ENCODE results near the gene SORCS2.

The SORCS2 gene

GRCh38 chr4:7620814-7621176, 428.5 kb downstream of the SORCS2 start:
- H3K27me3 ChIP-seq (replicated peaks in 2 of 5; ENCODE audit: control insufficient read depth in 4 of 5, insufficient read depth in 5 of 5, low read length in 4 of 5) = peaks cover 0 to 53% (median 11%) of the 10 kb centered on the region in 5 experiments
- H3K9me3 ChIP-seq (ENCODE audit: control extremely low read depth in 1 of 5, control insufficient read depth in 4 of 5, insufficient read depth in 2 of 5, low read depth in 1 of 5, low read length in 4 of 5) = no peaks in the 10 kb centered on the region

GRCh38 chr4:7621252-7622035, 429.1 kb downstream of the SORCS2 start:
- H3K27me3 ChIP-seq (replicated peaks in 2 of 5; ENCODE audit: control insufficient read depth in 4 of 5, insufficient read depth in 5 of 5, low read length in 4 of 5) = peaks cover 0 to 55% (median 11%) of the 10 kb centered on the region in 5 experiments
- 85% methylated on average over 6 of the region's 11 CpGs for WGBS (ENCODE audit: insufficient coverage)
- POLR2A ChIA-PET = no interaction called here
- peaks cover 0 to 16% (median 10%) of the 10 kb centered on the region in 4 experiments for H3K4me1 ChIP-seq (ENCODE audit: control extremely low read depth in 1 of 4, control insufficient read depth in 4 of 4, insufficient read depth in 4 of 4, low read length in 3 of 4)
- CTCF ChIA-PET = no interaction called here
- no peak for DNase-seq
- H3K4me3 ChIP-seq (ENCODE audit: control insufficient read depth in 1 of 7, extremely low read depth in 1 of 7, insufficient read depth in 4 of 7, low read depth in 2 of 7, low read length in 6 of 7) = no peak overlapping the region
- H3K36me3 ChIP-seq (ENCODE audit: control insufficient read depth in 4 of 4, insufficient read depth in 4 of 4, low read length in 3 of 4) = no peaks in the 10 kb centered on the region
- no peak overlapping the region for H3K27ac ChIP-seq (ENCODE audit: insufficient read depth in 1 of 2, low read depth in 1 of 2, low read length in 2 of 2, poor library complexity in 1 of 2, severe bottlenecking in 2 of 2)
- H3K9me3 ChIP-seq (ENCODE audit: control extremely low read depth in 1 of 5, control insufficient read depth in 4 of 5, insufficient read depth in 2 of 5, low read depth in 1 of 5, low read length in 4 of 5) = no peaks in the 10 kb centered on the region

More at GRCh38 chr4:7620814-7621176, 428.5 kb downstream of the SORCS2 start:
- POLR2A ChIA-PET = no interaction called here
- Histone ChIP-seq H3K4me3 (ENCODE audit: control insufficient read depth in 1 of 7, extremely low read depth in 1 of 7, insufficient read depth in 4 of 7, low read depth in 2 of 7, low read length in 6 of 7) (no peak overlapping the region), H3K27ac (ENCODE audit: insufficient read depth in 1 of 2, low read depth in 1 of 2, low read length in 2 of 2, poor library complexity in 1 of 2, severe bottlenecking in 2 of 2) (no peak overlapping the region), H3K36me3 (ENCODE audit: control insufficient read depth in 4 of 4, insufficient read depth in 4 of 4, low read length in 3 of 4) (no peaks in the 10 kb centered on the region), H3K4me1 (ENCODE audit: control extremely low read depth in 1 of 4, control insufficient read depth in 4 of 4, insufficient read depth in 4 of 4, low read length in 3 of 4) (peaks cover 0 to 16% (median 10%) of the 10 kb centered on the region in 4 experiments)
- CTCF ChIA-PET = no interaction called here
- DNase-seq = no peak
- 59% methylated on average over 7 of the region's 10 CpGs for WGBS (ENCODE audit: insufficient coverage)

GRCh38 chr4:7622371-7622770, 430.0 kb downstream of the SORCS2 start:
- ChIA-PET POLR2A (no interaction called here), CTCF (no interaction called here)
- WGBS (ENCODE audit: insufficient coverage) = 91% methylated on average over 8 of the region's 9 CpGs

GRCh38 chr4:7623468-7623867, 431.1 kb downstream of the SORCS2 start:
- H3K9me3 ChIP-seq (ENCODE audit: control extremely low read depth in 1 of 5, control insufficient read depth in 4 of 5, insufficient read depth in 2 of 5, low read depth in 1 of 5, low read length in 4 of 5) = peaks cover 0 to 1% (median 0%) of the 10 kb centered on the region in 5 experiments
- H3K27me3 ChIP-seq (replicated peaks in 2 of 5; ENCODE audit: control insufficient read depth in 4 of 5, insufficient read depth in 5 of 5, low read length in 4 of 5) = peaks cover 0 to 52% (median 11%) of the 10 kb centered on the region in 5 experiments
- peaks cover 0 to 16% (median 10%) of the 10 kb centered on the region in 4 experiments for H3K4me1 ChIP-seq (ENCODE audit: control extremely low read depth in 1 of 4, control insufficient read depth in 4 of 4, insufficient read depth in 4 of 4, low read length in 3 of 4)
- no peak overlapping the region for H3K27ac ChIP-seq (ENCODE audit: insufficient read depth in 1 of 2, low read depth in 1 of 2, low read length in 2 of 2, poor library complexity in 1 of 2, severe bottlenecking in 2 of 2)
- ChIA-PET POLR2A (no interaction called here), CTCF (no interaction called here)
- H3K36me3 ChIP-seq (ENCODE audit: control insufficient read depth in 4 of 4, insufficient read depth in 4 of 4, low read length in 3 of 4) = no peaks in the 10 kb centered on the region
- no peak overlapping the region for H3K4me3 ChIP-seq (ENCODE audit: control insufficient read depth in 1 of 7, extremely low read depth in 1 of 7, insufficient read depth in 4 of 7, low read depth in 2 of 7, low read length in 6 of 7)
- DNase-seq = no peak
- 90% methylated on average over 13 of the region's 13 CpGs for WGBS (ENCODE audit: insufficient coverage)

More at GRCh38 chr4:7622371-7622770, 430.0 kb downstream of the SORCS2 start:
- Histone ChIP-seq H3K9me3 (ENCODE audit: control extremely low read depth in 1 of 5, control insufficient read depth in 4 of 5, insufficient read depth in 2 of 5, low read depth in 1 of 5, low read length in 4 of 5) (no peaks in the 10 kb centered on the region), H3K27ac (ENCODE audit: insufficient read depth in 1 of 2, low read depth in 1 of 2, low read length in 2 of 2, poor library complexity in 1 of 2, severe bottlenecking in 2 of 2) (no peak overlapping the region), H3K27me3 (replicated peaks in 2 of 5; ENCODE audit: control insufficient read depth in 4 of 5, insufficient read depth in 5 of 5, low read length in 4 of 5) (peaks cover 0 to 52% (median 11%) of the 10 kb centered on the region in 5 experiments), H3K36me3 (ENCODE audit: control insufficient read depth in 4 of 4, insufficient read depth in 4 of 4, low read length in 3 of 4) (no peaks in the 10 kb centered on the region), H3K4me3 (ENCODE audit: control insufficient read depth in 1 of 7, extremely low read depth in 1 of 7, insufficient read depth in 4 of 7, low read depth in 2 of 7, low read length in 6 of 7) (no peak overlapping the region), H3K4me1 (ENCODE audit: control extremely low read depth in 1 of 4, control insufficient read depth in 4 of 4, insufficient read depth in 4 of 4, low read length in 3 of 4) (peaks cover 0 to 16% (median 10%) of the 10 kb centered on the region in 4 experiments)
- DNase-seq = no peak

GRCh38 chr4:7624396-7624980, 432.1 kb downstream of the SORCS2 start:
- DNase-seq = no peak
- ChIA-PET POLR2A (no interaction called here), CTCF (no interaction called here)
- Histone ChIP-seq H3K27me3 (replicated peaks in 2 of 5; ENCODE audit: control insufficient read depth in 4 of 5, insufficient read depth in 5 of 5, low read length in 4 of 5) (peaks cover 0 to 52% (median 6%) of the 10 kb centered on the region in 5 experiments), H3K4me3 (ENCODE audit: control insufficient read depth in 1 of 7, extremely low read depth in 1 of 7, insufficient read depth in 4 of 7, low read depth in 2 of 7, low read length in 6 of 7) (no peak overlapping the region), H3K4me1 (ENCODE audit: control extremely low read depth in 1 of 4, control insufficient read depth in 4 of 4, insufficient read depth in 4 of 4, low read length in 3 of 4) (peaks cover 0 to 16% (median 10%) of the 10 kb centered on the region in 4 experiments), H3K9me3 (ENCODE audit: control extremely low read depth in 1 of 5, control insufficient read depth in 4 of 5, insufficient read depth in 2 of 5, low read depth in 1 of 5, low read length in 4 of 5) (peaks cover 0 to 11% (median 0%) of the 10 kb centered on the region in 5 experiments), H3K36me3 (ENCODE audit: control insufficient read depth in 4 of 4, insufficient read depth in 4 of 4, low read length in 3 of 4) (no peaks in the 10 kb centered on the region), H3K27ac (ENCODE audit: insufficient read depth in 1 of 2, low read depth in 1 of 2, low read length in 2 of 2, poor library complexity in 1 of 2, severe bottlenecking in 2 of 2) (no peak overlapping the region)
- WGBS (ENCODE audit: insufficient coverage) = 91% methylated on average over 7 of the region's 11 CpGs

- WGBS (ENCODE audit: insufficient coverage) = 94% methylated on average over 2 of the region's 3 CpGs
- ChIA-PET CTCF (no interaction called here), POLR2A (no interaction called here)
- no peak for DNase-seq
- H3K4me1 ChIP-seq (ENCODE audit: control extremely low read depth in 1 of 4, control insufficient read depth in 4 of 4, insufficient read depth in 4 of 4, low read length in 3 of 4) = peaks cover 0 to 14% (median 8%) of the 10 kb centered on the region in 4 experiments
- H3K4me3 ChIP-seq (ENCODE audit: control insufficient read depth in 1 of 7, extremely low read depth in 1 of 7, insufficient read depth in 4 of 7, low read depth in 2 of 7, low read length in 6 of 7) = no peak overlapping the region
- no peaks in the 10 kb centered on the region for H3K36me3 ChIP-seq (ENCODE audit: control insufficient read depth in 4 of 4, insufficient read depth in 4 of 4, low read length in 3 of 4)
- no peak overlapping the region for H3K27ac ChIP-seq (ENCODE audit: insufficient read depth in 1 of 2, low read depth in 1 of 2, low read length in 2 of 2, poor library complexity in 1 of 2, severe bottlenecking in 2 of 2)
- H3K9me3 ChIP-seq (ENCODE audit: control extremely low read depth in 1 of 5, control insufficient read depth in 4 of 5, insufficient read depth in 2 of 5, low read depth in 1 of 5, low read length in 4 of 5) = peaks cover 0 to 17% (median 5%) of the 10 kb centered on the region in 5 experiments
- peaks cover 0 to 48% (median 6%) of the 10 kb centered on the region in 5 experiments for H3K27me3 ChIP-seq (replicated peaks in 2 of 5; ENCODE audit: control insufficient read depth in 4 of 5, insufficient read depth in 5 of 5, low read length in 4 of 5)
These were observed 432.7 kb downstream of the SORCS2 start for GRCh38 chr4:7625071-7625470.

- Histone ChIP-seq H3K27me3 (replicated peaks in 2 of 5; ENCODE audit: control insufficient read depth in 4 of 5, insufficient read depth in 5 of 5, low read length in 4 of 5) (peaks cover 0 to 48% (median 10%) of the 10 kb centered on the region in 5 experiments), H3K4me3 (ENCODE audit: control insufficient read depth in 1 of 7, extremely low read depth in 1 of 7, insufficient read depth in 4 of 7, low read depth in 2 of 7, low read length in 6 of 7) (no peak overlapping the region), H3K4me1 (ENCODE audit: control extremely low read depth in 1 of 4, control insufficient read depth in 4 of 4, insufficient read depth in 4 of 4, low read length in 3 of 4) (peaks cover 0 to 2% (median 0%) of the 10 kb centered on the region in 4 experiments), H3K36me3 (ENCODE audit: control insufficient read depth in 4 of 4, insufficient read depth in 4 of 4, low read length in 3 of 4) (no peaks in the 10 kb centered on the region), H3K27ac (ENCODE audit: insufficient read depth in 1 of 2, low read depth in 1 of 2, low read length in 2 of 2, poor library complexity in 1 of 2, severe bottlenecking in 2 of 2) (no peak overlapping the region), H3K9me3 (ENCODE audit: control extremely low read depth in 1 of 5, control insufficient read depth in 4 of 5, insufficient read depth in 2 of 5, low read depth in 1 of 5, low read length in 4 of 5) (peaks cover 0 to 18% (median 10%) of the 10 kb centered on the region in 5 experiments)
- no peak for DNase-seq
- ChIA-PET CTCF (no interaction called here), POLR2A (no interaction called here)
- WGBS (ENCODE audit: insufficient coverage) = 35% methylated on average over 3 of the region's 7 CpGs
These were observed 434.2 kb downstream of the SORCS2 start for GRCh38 chr4:7626531-7626930.

All from common myeloid progenitor, CD34-positive (primary cell).